Fibroblast of mammary gland (primary cell): ENCODE data around the gene VEPH1.
A peak's percentile ranks its signal among the peaks of the same experiment; 100 is the strongest.
"Not testable (repeated sequence)": the region's sequence is repeated elsewhere in the genome, so short reads cannot be mapped to it uniquely, and the experiment has no call there.

Experiments used
- DNase-seq: peaks from one replicate; pipeline ENCODE4 v3.0.0-alpha.2; 2010; ENCODE audit warnings: low read depth
- H3K4me3 ChIP-seq: 2 replicates; pipeline ENCODE4 v1.5.1; 2011; ENCODE audit warnings: low read depth, mild to moderate bottlenecking, low read length, moderate library complexity; ENCODE audit not compliant: control insufficient read depth
- CTCF ChIP-seq: conservative IDR thresholded peaks from 2 replicates; pipeline ENCODE4 v1.5.1; 2011; ENCODE audit warnings: low read depth, low read length, inconsistent platforms; ENCODE audit not compliant: control insufficient read depth, insufficient read depth

VEPH1 gene

GRCh38 chr3:157355276-157355675 lies 147.9 kb downstream of the VEPH1 start:
- no peak for TF ChIP-seq CTCF
- H3K4me3 ChIP-seq, result no peak overlapping the region
- no peak for DNase-seq

GRCh38 chr3:157354722-157355121 lies 148.5 kb downstream of the VEPH1 start:
- H3K4me3 ChIP-seq, result no peak overlapping the region
- TF ChIP-seq CTCF, result peak; percentile 78
- DNase-seq, result peak; percentile 54

GRCh38 chr3:157354254-157354653 lies 149.0 kb downstream of the VEPH1 start:
- TF ChIP-seq CTCF, result no peak
- H3K4me3 ChIP-seq, result no peak overlapping the region
- no peak for DNase-seq

GRCh38 chr3:157353652-157354051 lies 149.6 kb downstream of the VEPH1 start:
- H3K4me3 ChIP-seq, result no peak overlapping the region
- no peak for DNase-seq
- TF ChIP-seq CTCF, result no peak

GRCh38 chr3:157351981-157352380 lies 151.2 kb downstream of the VEPH1 start:
- TF ChIP-seq CTCF, result peak; percentile 26
- no peak overlapping the region for H3K4me3 ChIP-seq
- DNase-seq, result no peak

GRCh38 chr3:157350651-157351050 lies 152.6 kb downstream of the VEPH1 start:
- peak; percentile 36 for DNase-seq
- not testable (repeated sequence) for H3K4me3 ChIP-seq

GRCh38 chr3:157348304-157349075 lies 154.7 kb downstream of the VEPH1 start:
- H3K4me3 ChIP-seq, DNase-seq: not testable (repeated sequence)
